ENCODE data around the gene HEMGN.
"Not testable (repeated sequence)": the region's sequence is repeated elsewhere in the genome, so short reads cannot be mapped to it uniquely, and the experiment has no call there.

The HEMGN gene

GRCh38 chr9:97938081-97938644 lies at the start of gene HEMGN:
HEMGN (minus strand) TSS chr9:97938172; CDS start chr9:97938136, 36 bp downstream.
- no peak for DNase-seq

GRCh38 chr9:97987487-97987886 lies 49.5 kb upstream of the HEMGN start:
- DNase-seq = no peak

GRCh38 chr9:97985058-97985861 lies 47.3 kb upstream of the HEMGN start:
- no peak for DNase-seq

- DNase-seq = peak; percentile 64
These were observed 46.5 kb upstream of the HEMGN start for GRCh38 chr9:97984188-97985057.

- peak; percentile 37 for DNase-seq
These were observed 45.7 kb upstream of the HEMGN start for GRCh38 chr9:97983589-97984187.

- peak; percentile 91 for DNase-seq
These were observed 45.0 kb upstream of the HEMGN start, which contains the start of gene ANP32B for GRCh38 chr9:97982683-97983588. ANP32B (plus strand) TSS chr9:97983341; CDS start chr9:97983556, 215 bp downstream.

GRCh38 chr9:97981846-97982682 lies 44.1 kb upstream of the HEMGN start:
- DNase-seq = no peak

GRCh38 chr9:97980918-97981845 lies 43.2 kb upstream of the HEMGN start:
- no peak for DNase-seq

GRCh38 chr9:97980479-97980803 lies 42.5 kb upstream of the HEMGN start:
- DNase-seq = no peak

GRCh38 chr9:97979788-97980478 lies 42.0 kb upstream of the HEMGN start:
- no peak for DNase-seq

- DNase-seq = peak; percentile 61
These were observed 40.6 kb upstream of the HEMGN start for GRCh38 chr9:97978371-97979130.

- not testable (repeated sequence) for DNase-seq
These were observed 38.7 kb upstream of the HEMGN start for GRCh38 chr9:97976633-97977032.

GRCh38 chr9:97975376-97975775 lies 37.4 kb upstream of the HEMGN start:
- DNase-seq = no peak

GRCh38 chr9:97972753-97973152 lies 34.8 kb upstream of the HEMGN start:
- no peak for DNase-seq

- no peak for DNase-seq
These were observed 32.2 kb upstream of the HEMGN start for GRCh38 chr9:97970165-97970564.

GRCh38 chr9:97969014-97969413 lies 31.0 kb upstream of the HEMGN start:
- peak; percentile 86 for DNase-seq

GRCh38 chr9:97966493-97966892 lies 28.5 kb upstream of the HEMGN start:
- no peak for DNase-seq

- DNase-seq = no peak
These were observed 26.9 kb upstream of the HEMGN start for GRCh38 chr9:97964901-97965300.

GRCh38 chr9:97963232-97963631 lies 25.3 kb upstream of the HEMGN start:
- DNase-seq = no peak
